GM23338 (cell line): Measurements from ENCODE around the gene PLPP4. TPM values are rescaled to one million over a fixed set of nuclear protein-coding genes. Genes with fewer than 3 reads are reported as not detected.

Source experiments
- CREB1 ChIP-seq: fragments of 250-450 bp; sonication (Bioruptor Pico); IDR thresholded peaks from 2 replicates; pipeline ENCODE4 v1.5.0; 2020; ENCODE audit warnings: low read depth, mild to moderate bottlenecking, moderate library complexity
- ETS1 ChIP-seq: IDR thresholded peaks from 2 replicates; pipeline ENCODE4 v1.6.1; 2016; ENCODE audit warnings: antibody characterized with exemption
- EZH2 ChIP-seq: fragments of 200-600 bp; sonication (generic); IDR thresholded peaks from one replicate; pipeline ENCODE4 v1.8.0; 2017; ENCODE audit warnings: antibody characterized with exemption, mild to moderate bottlenecking, low read depth; ENCODE audit not compliant: unreplicated experiment
- EZH2phosphoT487 ChIP-seq: fragments of 200-600 bp; sonication (generic); IDR thresholded peaks from one replicate; pipeline ENCODE4 v1.8.1; 2018; ENCODE audit warnings: antibody characterized with exemption; ENCODE audit not compliant: unreplicated experiment
- JUNB ChIP-seq: IDR thresholded peaks from one replicate; pipeline ENCODE4 v1.6.1; 2016; ENCODE audit warnings: antibody characterized with exemption; ENCODE audit not compliant: unreplicated experiment
- NANOG ChIP-seq: IDR thresholded peaks from 2 replicates; pipeline ENCODE4 v1.6.1; 2016; ENCODE audit warnings: antibody characterized with exemption, borderline replicate concordance
- POLR2AphosphoS5 ChIP-seq: IDR thresholded peaks from 2 replicates; pipeline ENCODE4 v1.6.1; 2016; ENCODE audit warnings: antibody characterized with exemption, low read depth
- ZNF114 ChIP-seq: fragments of 250-450 bp; sonication (Bioruptor Pico); IDR thresholded peaks from 2 replicates; pipeline ENCODE4 v1.5.0; 2020; ENCODE audit warnings: mild to moderate bottlenecking, moderate library complexity
- ZNF331 ChIP-seq: fragments of 250-450 bp; sonication (Bioruptor Pico); IDR thresholded peaks from 2 replicates; pipeline ENCODE4 v1.5.0; 2020; ENCODE audit warnings: low read depth, mild to moderate bottlenecking, moderate library complexity
- ZNF462 ChIP-seq: fragments of 250-450 bp; sonication (Bioruptor Pico); IDR thresholded peaks from 2 replicates; pipeline ENCODE4 v1.5.0; 2020; ENCODE audit warnings: mild to moderate bottlenecking, moderate library complexity
- polyA plus RNA-seq: library from polyadenylated mRNA; unstranded; fragments of >200 nt; fragmentation: Nextera tagmentation; extraction: Ambion mirVana; gene quantifications from 2 replicates; pipeline ENCODE4 v1.2.1, GENCODE V29; 2016
- total RNA-seq: library from RNA; depleted of rRNA; stranded (reverse); fragments of >200 nt; shearing (Covaris generic); gene quantifications from 2 replicates; pipeline ENCODE4 v1.2.3, GENCODE V29; 2014
- TF ChIP-seq, protein P1 (sequence below), 2 experiments: fragments of 200-600 bp in 1 of 2; sonication (generic) in 1 of 2; conservative IDR thresholded peaks; 2 replicates each; pipeline versions ENCODE4 v1.5.1 to v1.6.1; 2016 to 2017; ENCODE audit warnings: antibody characterized with exemption in 2 of 2, low read depth in 2 of 2, mild to moderate bottlenecking in 2 of 2, moderate library complexity in 1 of 2

Gene PLPP4
- total and polyA plus RNA-seq, 2 experiments from 2014 or later = 0.24 to 0.31 TPM

DNA sequence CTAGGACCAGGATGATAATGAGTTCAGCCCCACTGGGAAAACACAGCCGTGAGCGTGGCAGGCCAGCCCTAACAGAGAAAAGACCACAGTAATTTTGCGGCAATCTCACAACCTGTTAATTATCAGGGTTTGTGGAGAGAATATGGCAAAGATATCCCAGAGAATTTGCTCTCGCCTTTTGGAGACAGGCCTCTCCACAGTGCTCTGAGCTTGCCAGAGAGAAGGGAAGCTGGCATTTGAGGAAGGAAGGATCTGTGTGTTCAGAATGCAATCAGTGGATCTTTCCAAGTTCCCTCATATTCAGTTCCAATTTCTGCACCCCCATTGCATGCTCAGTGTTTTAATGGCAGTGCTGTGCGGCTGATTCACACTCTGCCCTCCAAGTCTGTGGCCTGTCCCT, 60.2 kb downstream of the PLPP4 start (continued):
- no peak for TF ChIP-seq ZNF462
- TF ChIP-seq ZNF114 (CRISPR knock-in tag) = no peak
- TF ChIP-seq ETS1 = no peak
- no peak for TF ChIP-seq EZH2phosphoT487
- TF ChIP-seq NANOG = no peak
- TF ChIP-seq JUNB = no peak
- TF ChIP-seq CREB1 (CRISPR knock-in tag) = no peak
- no peak for TF ChIP-seq EZH2
- TF ChIP-seq, protein P1, sequence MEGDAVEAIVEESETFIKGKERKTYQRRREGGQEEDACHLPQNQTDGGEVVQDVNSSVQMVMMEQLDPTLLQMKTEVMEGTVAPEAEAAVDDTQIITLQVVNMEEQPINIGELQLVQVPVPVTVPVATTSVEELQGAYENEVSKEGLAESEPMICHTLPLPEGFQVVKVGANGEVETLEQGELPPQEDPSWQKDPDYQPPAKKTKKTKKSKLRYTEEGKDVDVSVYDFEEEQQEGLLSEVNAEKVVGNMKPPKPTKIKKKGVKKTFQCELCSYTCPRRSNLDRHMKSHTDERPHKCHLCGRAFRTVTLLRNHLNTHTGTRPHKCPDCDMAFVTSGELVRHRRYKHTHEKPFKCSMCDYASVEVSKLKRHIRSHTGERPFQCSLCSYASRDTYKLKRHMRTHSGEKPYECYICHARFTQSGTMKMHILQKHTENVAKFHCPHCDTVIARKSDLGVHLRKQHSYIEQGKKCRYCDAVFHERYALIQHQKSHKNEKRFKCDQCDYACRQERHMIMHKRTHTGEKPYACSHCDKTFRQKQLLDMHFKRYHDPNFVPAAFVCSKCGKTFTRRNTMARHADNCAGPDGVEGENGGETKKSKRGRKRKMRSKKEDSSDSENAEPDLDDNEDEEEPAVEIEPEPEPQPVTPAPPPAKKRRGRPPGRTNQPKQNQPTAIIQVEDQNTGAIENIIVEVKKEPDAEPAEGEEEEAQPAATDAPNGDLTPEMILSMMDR (conservative IDR thresholded peaks at IDR 0.05; ENCODE audit: low read depth in 2 of 2) = no peak
- TF ChIP-seq POLR2AphosphoS5 = no peak
- TF ChIP-seq ZNF331 (CRISPR knock-in tag) = no peak
